NCI-H1930 (cell line): ENCODE measurements around the gene HNRNPL.

Experiments used
- DNase-seq, 2 experiments: peaks; one replicate each; lab custom pipeline; 2025; lab: John Stamatoyannopoulos, UW

Gene HNRNPL

DNA sequence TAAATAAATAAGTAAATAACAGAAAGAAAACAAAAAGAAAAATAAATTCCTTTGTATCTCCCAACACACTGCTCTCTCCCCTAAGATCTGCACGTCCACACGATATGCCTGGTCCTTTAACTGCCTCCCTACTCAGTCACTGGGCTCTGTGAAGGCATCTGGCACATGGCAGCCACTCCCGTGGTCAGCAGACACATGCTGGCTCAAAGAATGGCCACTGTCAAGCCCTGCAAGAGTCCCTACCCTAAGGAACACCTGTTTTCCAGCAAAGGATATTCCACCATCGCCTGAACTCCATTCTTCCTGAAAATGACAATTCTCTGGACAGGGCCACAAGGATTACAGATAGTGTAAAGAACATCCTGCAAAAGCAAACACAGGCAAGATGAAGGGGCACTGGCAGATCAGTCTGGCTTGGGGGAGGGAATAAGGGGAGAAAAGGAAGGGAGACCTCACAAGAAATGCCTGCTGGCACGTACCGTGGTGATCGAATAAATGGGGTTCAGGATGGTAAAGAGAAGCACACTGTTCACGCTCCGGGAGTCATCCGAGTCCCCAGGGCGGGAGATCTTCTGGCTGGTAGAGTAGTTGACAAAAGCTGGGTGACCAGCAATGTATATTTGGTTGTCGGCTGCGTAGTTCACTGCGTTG lies 4.3 kb downstream of the HNRNPL start:
- no peak for DNase-seq

DNA sequence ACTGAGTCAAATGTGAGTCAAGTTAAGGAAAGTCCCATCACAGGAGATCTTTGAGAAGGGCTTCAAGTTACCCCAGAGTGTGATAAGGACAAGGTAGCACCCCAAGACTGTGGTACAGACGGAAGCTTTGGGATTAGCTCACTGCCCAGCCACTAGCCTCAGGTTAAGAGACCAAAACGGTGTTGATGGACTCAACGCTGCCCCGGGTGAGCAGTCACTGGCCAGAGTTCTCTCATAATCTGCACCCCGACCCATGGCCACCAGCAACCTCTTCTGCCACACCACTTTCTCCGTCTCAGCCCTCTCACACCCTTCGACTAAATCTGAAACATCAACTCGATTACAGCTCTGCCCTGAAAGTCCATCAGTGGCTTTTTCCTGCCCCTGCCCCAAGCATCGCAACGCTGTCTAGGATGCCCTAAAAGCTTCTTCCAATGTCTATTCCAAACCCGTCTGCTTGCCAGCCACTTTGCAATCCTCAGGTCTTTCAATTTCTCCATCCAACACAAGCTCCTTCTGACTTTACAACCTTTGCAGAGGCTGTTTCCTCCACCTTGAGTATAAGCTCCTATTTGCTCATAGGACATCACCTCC lies 5.6 kb downstream of the HNRNPL start:
- DNase-seq, result no peak

DNA sequence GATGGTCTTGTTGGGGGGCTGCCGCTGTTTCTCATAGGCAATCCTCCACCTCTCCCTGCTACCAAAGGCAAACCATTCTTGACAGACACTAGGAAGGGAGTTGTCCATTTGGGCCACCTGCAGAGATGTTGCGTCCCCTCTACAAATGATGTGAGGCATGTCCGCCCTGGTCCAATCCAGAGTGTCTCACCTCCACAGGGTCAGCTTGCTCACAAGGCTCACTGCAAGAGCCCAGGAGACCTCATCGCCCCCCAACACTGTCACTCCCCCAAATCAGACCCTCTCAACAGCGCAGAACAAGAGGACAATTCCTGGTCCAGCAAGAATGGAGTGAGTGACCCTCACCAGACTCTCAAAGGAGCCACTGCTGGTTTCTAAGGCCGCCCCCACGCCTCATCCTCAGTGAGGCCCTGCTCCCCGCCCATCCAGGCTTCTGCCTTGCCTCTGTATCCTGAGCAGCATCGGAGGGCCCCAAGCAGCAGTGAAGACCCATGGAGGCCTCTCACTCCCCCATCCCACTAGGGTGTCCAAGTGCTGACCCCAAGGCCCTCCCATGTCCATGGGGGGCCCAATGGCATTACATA lies 6.5 kb downstream of the HNRNPL start:
- DNase-seq, result no peak

DNA sequence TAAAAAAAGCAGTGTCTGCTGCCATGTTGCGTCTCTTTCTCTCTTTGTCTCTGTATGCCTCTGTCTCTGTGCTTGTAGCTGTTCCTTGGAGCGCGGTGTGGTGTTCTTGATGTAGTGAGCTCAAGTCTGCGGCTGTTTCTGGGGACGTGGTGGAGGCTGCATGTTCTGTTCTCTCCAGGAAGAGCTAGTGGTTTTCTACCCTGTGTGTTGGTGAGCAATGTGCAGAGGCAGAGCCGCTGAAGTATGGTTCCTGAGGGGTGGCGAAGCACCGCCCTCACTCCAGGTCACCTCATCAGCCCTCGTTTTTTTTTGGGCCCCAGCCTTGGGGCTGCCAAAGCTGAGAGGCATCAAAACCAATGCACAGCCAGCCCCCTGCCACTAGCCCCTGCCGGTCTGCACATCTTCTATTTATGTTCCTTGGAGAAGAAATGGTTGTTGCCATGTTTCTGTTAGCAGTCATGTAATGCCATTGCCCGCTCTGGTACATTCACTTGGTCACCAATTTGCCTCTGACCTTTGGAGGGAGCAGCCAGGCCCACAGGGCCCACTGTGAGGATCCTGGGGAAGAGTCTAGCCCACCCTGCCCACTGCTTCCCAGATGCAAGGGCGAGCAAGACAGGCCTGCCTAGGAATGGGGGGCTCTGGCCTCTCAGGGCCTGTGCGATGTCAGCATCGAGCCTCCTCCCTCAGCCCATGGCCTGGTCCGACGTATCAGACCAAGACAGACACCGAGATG lies 7.2 kb downstream of the HNRNPL start:
- DNase-seq, result no peak

DNA sequence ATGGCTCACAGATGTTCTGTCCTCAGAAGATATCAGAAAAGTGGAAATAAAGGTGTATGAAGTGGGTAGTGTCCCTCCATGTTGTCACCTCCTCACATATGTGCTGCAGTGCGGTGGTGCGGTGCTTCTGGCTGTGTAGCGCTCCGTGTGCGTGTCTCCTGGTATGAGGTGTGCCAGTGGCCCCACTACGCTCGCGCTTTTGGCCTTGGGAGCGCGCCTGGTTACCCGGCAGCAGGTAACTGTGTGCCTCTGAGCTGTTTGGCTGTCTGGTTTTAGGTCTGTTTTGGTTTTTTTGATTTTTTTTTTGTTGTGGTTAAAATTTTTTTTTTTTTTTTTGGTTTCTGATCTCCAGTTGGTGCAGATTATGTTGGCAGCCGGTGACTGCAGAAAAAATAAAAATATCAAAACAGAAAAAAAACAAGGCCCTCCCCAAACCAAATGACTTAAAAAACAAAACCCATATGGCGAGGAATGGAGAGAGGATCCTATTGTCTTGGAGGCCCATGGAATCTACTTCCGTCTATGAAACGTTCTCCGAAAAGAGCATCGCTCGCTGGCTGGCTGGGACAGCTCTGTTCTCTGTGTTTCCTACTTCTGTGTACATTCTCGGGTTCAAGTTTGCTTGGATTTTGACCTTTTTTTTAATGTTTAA lies 7.9 kb downstream of the HNRNPL start:
- DNase-seq, result no peak

DNA sequence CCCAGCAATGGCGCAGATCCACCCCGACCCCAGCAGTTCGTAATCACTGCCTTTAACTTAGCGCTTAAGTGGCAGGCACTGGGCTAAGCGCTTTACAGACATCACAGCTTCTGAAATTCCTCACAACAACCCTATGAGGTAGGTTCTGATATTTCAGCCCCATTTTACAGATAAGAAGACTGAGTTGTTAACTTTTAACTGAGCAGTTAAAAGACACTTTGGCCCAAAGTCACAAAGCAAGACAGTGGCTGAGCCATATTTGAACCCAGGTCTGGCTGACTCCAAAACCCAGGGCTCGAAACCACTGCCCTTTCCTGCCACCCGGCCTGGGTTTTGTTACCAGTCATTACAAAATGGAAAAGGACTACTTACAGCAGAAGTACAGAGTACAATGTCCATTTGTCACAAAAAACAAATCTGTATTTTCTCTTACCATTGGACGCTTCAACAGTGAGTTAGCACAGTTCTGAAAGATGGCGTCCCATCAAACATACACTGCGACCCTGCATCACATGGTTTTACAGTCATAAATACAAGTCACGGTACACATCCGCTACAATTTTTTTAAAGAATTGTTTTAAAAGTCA lies 8.5 kb downstream of the HNRNPL start:
- no peak for DNase-seq

DNA sequence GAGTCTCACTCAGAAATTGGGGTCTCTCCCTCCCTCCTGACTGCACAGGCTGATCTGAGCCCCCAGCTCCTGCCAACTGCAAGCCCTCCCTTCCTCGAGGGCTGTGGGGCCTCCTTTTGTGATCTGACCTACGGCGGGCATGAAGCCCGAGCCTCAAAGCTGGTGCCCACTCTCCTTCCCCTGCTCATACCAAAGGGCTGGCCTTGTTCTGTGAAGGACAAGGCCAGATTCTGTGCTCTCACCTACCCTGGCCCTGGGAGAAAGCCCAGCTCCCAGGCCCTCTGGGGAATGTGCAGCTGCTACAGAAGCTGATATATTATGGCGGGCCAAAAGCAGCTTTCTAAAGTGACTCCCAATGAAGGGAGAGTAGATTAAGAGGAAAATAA lies 9.2 kb downstream of the HNRNPL start:
- DNase-seq, result no peak

DNA sequence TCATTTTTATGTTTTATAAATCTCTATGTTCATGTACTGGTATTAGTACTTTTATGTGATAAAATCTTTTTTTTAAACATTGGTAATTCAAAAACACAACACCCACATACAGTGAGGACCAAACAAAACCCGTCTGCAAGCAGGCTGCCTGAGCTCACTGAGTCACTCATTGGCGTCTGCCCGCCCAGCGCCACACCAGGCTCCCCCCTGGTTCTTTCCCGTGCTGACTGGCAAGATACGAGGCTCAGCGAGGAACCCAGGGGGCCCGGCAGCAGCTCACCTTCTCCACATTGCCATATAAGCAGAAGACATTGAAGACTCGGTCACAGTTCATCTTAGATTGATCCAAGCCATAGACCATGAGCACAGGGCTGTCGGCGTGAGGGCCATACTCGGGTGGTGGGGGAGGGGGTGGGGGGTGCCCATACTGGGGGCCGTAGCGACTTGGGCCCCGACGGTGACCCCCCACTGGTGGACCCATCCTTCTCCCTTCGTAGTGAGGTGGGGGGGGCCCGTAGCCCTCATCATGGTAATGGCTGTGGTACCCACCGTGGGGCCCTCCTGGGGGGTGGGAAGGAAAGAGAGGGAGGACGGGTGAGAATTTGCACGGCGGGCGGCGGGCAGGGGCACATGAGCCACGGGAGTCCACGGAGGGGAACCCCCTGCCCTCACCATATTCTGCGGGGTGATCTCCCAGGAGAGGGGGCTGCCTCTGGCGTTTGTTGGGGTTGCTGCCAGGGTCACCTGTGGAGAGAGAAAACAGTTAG lies 9.8 kb downstream of the HNRNPL start:
- no peak for DNase-seq

DNA sequence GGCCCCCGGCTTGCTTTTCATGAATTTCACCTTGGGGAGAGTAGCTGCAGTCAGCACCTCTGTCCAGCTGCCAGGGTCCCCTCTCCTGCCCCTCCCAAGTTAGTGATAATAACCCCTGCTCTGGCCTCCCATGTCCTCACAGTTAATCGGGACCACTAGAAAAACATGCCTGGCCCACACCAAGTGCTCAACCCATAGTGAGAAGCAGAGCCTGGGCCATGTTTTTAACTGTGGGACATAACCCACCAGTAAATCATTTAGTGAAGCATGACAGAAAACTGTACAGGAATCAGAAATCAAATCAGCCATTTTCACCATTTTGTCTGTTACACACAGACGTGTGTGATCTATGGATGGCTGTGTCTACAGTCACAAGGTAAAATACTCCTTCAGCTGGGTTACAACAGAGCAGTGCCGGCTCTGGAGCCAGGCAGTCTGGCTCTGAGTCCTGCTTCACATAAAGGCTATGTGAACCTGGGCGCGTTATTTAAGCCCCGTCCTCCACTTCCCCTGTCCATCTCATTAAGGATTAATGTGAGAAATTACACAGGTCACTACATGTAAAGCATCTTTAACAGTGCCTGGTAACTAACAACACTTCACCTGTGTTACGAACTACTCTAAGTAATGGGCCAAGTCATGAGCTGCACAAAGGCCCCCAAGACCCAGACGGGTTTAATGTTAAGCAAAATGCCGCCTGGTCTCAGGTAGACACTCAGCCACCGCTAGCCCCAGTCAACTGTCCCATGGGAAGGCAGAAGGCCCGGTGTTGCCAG lies 10.6 kb downstream of the HNRNPL start:
- DNase-seq, result no peak

DNA sequence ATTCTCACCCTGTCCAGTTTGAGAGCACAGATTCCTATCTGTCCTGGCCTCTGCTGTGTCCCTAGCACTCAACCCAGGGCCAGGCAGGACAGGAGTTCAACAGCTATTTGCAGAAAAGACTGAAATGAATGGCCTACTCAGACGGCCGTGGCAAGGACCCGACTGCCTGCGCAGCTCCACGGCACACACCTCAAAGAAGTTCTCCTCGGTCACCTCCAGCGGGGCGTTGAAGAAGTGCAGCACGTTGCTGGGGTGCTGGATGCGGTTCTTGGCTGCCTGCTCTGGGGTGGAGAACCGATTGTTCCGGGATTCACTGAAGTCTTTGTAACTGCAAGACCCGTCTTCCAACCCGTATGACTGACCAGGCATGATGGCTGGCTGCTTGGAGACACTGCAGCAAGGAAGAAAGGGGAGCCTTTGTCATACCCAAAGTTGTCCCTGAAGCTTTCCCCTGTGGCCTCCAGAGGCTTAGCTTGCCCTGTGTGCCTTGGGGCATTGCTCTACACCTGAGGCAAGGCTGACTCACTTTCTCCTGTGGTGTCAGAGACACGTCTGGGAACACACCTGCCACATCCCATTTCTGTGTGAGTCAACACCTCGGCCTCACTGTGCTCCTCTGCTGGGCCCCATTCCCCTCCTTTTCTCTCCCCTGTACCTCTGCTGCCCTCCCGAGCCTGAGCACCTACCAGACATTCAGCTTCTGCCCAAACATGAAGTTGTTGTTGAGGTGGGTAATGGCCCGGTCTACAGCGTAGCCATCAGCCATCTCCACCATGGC lies 11.4 kb downstream of the HNRNPL start:
- no peak for DNase-seq

DNA sequence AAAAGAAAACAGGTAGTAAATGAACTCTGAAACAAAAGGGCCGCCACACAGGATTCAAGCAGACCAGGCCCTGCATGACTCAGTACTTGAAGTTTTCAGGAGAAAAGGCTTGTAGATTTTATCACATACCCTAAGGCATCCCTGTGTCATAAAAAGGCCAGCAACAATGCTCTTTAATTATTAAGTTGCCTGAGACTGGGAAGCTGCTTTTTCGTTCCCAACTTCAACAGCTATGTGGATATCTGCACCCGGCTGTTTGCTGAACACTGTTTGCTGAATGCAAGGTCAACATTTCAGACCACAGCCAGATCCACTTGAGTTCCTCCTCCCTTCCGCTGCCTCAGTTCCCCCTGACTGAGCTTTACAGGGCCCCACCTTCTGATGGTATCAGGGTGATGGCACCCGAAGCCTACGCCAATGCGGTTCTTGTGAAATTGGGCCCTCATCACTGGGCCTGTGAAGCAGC lies 12.1 kb downstream of the HNRNPL start:
- no peak for DNase-seq

DNA sequence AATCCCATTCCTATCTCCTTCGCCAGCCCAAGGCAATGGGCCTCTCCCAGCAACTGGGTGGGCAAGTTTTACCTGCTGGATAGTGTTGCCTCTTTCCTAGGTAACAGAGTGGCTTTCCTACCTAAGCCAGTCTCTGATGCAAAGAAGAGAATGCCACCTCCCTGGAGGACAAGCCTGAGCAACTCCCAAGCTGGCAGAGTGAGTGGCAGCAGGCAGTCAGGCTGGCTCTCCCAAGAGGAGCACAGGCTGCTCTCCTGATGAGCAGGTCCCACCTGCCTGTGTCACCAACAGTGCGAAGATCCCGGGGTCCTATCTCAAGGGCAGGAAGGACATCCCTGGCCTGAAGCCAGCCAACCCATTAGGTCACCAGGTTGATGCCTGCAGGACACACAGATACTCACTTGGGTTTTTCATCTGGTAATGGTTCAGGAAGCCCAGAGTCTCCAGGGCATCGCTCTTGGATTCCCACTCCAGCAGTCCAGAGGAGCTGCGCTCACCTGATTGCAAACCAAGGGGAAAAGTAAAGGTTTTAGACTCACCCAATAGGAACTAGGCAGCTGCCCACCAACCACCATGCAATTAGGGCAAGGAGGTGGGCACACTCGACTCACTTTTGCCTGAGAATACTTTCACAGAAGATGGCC lies 12.7 kb downstream of the HNRNPL start:
- no peak for DNase-seq

DNA sequence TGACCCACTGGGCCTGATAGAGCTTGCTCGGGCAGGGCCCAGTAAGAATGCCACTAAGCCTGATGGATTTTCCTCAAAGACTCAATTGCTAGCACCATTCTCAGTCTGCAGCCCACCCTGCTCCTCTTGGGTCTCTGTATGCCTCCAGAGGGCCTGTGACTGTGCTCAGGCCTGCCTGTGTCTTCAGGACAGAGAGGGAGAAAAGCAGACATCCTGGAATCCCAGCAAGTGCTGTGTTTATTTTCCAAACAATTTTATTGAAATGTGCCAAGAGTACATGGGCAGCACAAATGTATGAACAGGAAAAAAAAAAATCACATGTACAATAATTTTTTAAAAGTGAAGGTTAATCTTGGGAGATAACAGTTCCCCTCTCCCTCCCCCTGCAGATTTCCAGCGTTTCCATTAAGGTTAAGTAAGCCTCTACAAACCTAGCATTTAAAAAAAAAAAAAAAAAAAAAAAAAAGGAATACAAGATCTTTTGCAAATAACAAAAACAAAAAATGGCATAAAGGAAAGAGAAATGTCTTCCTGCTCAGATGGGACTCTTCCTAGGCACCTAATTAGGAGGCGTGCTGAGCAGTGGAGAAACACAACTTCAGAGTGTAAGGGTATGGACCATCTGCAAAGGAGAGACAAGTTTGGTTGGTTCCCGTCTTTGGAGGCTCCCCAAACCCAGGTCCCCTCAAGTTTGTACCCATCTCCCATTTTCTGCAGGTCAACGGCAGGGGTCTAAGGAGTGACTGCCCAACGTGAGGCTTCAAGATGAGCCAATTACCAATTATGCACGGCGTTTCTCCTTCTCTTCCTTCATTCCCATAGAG lies 13.4 kb downstream of the HNRNPL start:
- DNase-seq, result no peak

DNA sequence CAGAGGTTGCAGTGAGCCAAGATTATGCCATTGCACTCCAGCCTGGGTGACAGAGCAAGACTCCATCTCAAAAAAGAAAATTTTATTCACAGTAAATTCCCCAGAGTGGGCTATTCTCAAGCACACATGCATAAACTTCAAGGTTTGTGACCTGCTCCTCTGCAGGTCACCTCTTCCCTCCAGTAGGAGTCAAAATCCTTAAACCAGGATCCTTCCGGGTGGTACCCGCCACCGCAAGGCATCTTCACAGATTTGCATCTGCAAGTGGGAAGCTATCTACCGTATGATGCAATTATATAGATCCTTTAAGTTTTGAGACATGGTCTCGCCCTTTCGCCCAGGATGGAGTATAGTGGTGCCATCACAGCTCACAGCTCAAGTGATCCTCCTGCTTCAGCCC lies 15.2 kb downstream of the HNRNPL start:
- no peak for DNase-seq

DNA sequence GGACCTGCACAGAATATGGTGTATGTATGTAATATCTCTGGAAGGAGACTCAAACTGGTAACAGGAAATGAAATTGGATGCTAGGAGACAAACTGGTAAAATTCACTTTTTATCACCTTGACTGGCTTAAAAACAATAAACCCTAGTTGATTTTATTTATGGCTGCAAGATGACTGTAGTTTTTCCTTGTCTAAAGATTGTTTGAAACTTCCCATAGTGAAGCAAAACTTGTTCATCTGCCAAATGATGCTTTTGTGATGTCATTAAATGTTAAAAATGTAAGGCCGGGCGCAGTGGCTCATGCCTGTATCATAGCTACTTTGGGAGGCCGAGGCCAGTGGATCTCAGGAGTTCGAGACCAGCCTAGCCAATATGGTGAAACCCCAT lies 15.7 kb downstream of the HNRNPL start:
- DNase-seq, result no peak

DNA sequence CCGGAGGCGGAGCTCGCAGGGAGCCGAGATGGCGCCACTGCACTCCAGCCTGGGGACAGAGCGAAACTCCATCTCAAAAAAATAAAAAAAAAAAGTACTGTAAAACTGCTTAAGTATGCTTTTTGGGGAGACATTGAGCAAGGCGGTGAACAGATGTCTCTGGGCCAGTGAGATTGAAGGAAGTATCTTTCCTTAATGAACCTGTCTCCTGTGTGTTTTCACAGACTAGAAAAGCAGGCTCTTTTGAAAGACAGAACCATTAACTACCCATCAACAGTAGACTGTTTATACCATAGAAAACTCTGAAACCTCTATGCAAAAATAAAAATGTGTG lies 16.7 kb downstream of the HNRNPL start:
- DNase-seq, result no peak

DNA sequence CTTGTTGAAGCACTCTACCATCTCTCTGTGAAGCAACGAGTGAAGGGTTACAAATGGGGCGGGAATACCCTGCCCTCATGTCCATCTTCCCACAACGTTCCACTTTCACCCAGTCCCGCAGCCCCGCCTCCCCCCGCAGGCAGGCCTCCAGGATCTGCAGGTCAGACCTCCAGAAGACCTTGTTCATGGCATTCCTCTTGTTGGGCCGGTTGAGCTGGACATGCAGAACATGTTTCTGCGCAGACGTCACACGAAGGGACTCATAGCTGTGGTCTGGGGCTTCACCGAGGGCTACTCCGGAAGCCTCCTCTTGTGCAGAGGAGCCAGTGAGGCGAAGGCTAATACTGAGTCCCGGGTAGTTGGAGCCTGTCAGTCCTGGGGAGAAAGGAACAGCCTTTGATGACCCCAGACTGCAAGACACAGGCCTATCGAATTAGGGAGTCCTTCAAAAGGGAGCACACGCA lies 18.6 kb downstream of the HNRNPL start:
- no peak for DNase-seq

DNA sequence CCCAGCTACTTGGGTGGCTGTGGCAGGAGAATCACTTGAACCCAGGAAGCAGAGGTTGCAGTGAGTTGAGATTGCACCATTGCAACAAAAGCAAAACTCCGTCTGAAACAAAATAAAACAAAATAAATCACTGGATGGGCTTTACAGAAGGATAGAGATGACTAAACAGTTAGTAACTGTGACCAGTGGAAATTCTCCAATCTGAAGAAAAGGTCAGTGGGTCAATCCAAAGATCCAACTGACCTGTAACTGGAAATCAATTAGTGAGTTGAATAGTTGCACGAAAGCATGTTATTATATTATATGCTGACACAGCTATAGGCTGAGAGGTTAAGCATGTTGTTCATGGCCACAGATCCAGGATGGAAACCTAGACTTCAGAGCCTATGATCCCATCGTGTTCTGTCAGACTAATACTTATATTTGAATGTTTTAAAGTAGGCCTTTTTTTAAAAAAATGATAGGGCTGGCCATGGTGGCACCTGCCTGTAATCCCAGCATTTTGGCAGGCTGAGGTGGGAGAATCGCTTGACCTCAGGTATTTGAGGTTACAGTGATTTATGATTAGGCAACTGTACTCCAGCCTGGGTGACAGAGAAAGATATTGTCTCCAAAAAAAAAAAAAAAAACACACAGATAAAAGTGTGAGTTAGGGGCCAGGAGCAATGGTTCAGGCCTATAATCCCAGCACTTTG lies 19.6 kb downstream of the HNRNPL start:
- DNase-seq, result no peak
